GM12865 (cell line): ENCODE results near the gene PERM1.
A peak's percentile ranks its signal among the peaks of the same experiment; 100 is the strongest.
"Not testable (repeated sequence)": the region's sequence is repeated elsewhere in the genome, so short reads cannot be mapped to it uniquely, and the experiment has no call there.

ENCODE experiments used
- DNase-seq: peaks from one replicate; pipeline ENCODE4 v3.0.0; 2010; ENCODE audit warnings: low read depth
- H3K4me3 ChIP-seq: 2 replicates; pipeline ENCODE4 v1.5.1; 2011; ENCODE audit warnings: mild to moderate bottlenecking, low read depth, low read length, control low read depth
- TF ChIP-seq, protein P1 (sequence below): IDR thresholded peaks from 2 replicates; pipeline ENCODE4 v1.5.1; 2011; ENCODE audit warnings: low read length, control low read depth, low read depth, inconsistent platforms; ENCODE audit not compliant: insufficient read depth; ENCODE audit errors: missing control alignments

The PERM1 gene

DNA sequence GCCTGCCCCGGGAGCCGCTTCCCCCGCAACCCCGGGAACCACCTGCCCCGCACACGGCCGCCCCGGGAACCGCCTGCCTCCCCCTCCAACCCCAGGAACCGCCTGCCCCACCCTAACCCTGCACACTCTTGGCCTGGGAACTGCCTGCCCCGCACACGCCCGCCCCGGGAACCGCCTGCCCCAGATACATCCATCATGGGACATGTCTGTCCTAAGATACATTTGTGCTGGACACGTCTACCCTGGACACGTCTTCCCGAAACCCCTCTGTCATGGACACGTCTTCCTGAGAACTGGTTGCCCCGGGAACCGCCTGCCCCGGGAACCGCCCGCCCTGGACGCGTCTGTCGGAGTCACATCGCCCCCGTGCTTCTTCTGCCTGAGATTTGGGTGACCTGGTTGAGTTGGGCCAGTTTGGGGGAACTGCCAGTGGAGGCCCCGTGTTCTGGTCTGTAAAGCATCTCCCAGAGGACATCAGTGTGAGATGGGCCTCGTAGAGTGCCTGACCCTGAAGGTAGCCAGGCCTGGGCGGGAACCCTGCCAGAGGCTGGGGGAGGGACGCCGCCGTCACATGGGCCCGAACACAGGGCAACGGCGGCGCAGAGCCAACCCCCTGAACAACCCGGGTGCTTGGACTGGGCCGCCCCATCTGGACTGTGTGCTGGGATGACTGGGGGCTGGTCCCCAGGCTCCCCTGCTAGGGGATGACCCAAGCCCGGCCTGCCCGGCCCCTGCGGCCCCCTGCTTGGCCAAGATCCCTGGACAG, 3.6 kb downstream of the PERM1 start:
- no peak overlapping the region for H3K4me3 ChIP-seq
- TF ChIP-seq, protein P1, sequence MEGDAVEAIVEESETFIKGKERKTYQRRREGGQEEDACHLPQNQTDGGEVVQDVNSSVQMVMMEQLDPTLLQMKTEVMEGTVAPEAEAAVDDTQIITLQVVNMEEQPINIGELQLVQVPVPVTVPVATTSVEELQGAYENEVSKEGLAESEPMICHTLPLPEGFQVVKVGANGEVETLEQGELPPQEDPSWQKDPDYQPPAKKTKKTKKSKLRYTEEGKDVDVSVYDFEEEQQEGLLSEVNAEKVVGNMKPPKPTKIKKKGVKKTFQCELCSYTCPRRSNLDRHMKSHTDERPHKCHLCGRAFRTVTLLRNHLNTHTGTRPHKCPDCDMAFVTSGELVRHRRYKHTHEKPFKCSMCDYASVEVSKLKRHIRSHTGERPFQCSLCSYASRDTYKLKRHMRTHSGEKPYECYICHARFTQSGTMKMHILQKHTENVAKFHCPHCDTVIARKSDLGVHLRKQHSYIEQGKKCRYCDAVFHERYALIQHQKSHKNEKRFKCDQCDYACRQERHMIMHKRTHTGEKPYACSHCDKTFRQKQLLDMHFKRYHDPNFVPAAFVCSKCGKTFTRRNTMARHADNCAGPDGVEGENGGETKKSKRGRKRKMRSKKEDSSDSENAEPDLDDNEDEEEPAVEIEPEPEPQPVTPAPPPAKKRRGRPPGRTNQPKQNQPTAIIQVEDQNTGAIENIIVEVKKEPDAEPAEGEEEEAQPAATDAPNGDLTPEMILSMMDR: no peak

DNA sequence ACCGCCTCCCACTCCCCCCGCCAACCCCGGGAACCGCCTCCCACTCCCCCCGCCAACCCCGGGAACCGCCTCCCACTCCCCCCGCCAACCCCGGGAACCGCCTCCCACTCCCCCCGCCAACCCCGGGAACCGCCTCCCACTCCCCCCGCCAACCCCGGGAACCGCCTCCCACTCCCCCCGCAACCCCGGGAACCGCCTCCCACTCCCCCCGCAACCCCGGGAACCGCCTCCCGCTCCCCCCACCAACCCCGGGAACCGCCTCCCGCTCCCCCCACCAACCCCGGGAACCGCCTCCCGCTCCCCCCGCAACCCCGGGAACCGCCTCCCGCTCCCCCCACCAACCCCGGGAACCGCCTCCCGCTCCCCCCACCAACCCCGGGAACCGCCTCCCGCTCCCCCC, 5.1 kb downstream of the PERM1 start:
- not testable (repeated sequence) for H3K4me3 ChIP-seq, DNase-seq

More for the DNA sequence above, 3.6 kb downstream of the PERM1 start:
- no peak for DNase-seq

DNA sequence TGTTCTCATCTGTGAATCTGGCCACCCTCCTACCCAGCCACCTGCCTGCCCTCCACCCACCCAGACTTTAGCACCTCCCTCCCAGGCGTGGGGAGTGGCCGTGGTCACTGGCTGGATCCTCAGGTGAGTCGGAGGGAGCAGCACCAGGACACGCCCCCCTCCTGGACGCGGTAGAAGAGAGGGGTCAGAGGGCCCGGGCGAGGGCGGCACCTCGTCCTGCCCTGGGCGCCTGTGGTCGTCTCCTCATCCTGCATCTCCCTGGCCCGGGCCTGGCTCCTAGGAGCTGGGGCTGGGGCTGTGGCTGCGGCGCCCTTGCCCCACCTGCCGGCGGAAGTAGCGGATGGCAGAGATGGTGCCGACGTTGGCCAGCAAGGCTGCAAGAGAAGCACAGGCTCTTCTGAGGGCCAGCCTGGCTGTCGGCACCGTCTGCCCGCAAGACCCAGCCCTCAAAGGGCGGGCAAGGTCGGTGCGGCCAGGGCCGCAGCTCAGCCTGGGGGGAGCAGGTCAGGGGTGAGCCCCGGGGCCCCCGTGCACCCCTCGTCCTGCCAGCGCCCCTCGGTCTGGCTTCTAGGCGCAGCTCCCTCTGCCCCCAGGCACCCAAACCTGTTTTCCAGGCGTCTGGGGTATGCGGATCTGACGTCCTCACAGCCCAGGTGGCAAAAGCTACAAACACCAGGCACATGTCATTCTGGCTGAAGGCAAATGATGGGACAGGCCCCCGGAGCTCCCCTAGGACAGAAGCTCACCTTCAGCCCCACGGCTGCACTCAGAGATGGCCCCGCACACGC, 5.8 kb downstream of the PERM1 start:
- peak; percentile 81 for DNase-seq
- TF ChIP-seq, protein P1: peak; percentile 71
- H3K4me3 ChIP-seq: no peak overlapping the region

DNA sequence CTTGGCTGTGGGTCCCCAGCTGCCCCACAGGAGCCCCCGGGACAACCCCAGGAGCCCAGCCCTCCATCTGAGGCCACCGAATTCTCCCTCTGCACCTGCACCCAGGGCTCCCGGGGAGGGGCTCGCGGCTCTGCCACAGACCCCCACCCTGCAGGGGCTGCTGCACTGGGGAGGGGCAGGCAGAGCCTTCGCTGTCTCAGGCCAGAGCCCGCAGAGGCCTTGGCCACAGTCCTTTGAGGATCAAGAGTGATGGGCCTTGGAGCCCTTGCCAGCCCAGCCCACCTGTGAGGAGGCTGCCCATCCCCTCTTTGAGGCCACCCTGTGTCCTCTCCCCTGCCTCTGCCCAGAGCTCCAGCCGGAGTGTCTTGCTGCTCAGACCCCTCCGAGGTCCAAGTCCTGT, 6.5 kb downstream of the PERM1 start:
- TF ChIP-seq, protein P1: no peak

DNA sequence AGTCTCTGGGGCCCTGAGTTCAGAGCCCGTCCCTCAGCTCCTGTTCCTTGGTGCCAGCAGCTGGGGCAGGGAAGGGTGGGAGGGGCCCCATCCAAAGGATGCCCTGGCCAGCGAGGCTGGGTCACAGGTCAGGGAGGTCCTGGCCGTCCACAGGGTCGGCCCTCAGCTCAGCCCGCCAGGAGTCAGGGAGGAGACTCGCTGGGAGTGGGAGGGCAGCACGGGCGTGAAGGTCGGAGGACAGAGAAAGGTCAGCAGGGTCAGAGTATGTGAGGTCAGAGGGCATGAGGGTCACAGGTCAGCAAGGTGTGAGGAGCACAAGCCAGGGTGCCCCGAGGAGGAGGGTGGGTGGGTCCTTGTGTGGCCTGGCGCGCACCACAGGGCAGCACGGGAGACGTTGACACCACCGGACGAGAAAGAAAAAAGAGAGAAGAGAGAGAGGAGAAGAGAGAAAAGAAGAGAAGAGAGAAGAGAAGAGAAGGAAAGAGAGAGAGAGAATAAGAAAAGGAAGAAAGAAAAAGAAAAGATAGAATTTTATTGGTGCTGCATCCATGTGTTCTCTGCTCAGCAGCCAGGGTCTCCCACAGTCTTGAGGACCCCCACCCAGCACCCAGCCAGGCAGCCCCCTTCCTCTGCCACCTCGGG, 7.1 kb downstream of the PERM1 start:
- DNase-seq: no peak
- TF ChIP-seq, protein P1: no peak
- no peak overlapping the region for H3K4me3 ChIP-seq

More for the DNA sequence above, 6.5 kb downstream of the PERM1 start:
- H3K4me3 ChIP-seq: no peak overlapping the region
- DNase-seq: no peak

DNA sequence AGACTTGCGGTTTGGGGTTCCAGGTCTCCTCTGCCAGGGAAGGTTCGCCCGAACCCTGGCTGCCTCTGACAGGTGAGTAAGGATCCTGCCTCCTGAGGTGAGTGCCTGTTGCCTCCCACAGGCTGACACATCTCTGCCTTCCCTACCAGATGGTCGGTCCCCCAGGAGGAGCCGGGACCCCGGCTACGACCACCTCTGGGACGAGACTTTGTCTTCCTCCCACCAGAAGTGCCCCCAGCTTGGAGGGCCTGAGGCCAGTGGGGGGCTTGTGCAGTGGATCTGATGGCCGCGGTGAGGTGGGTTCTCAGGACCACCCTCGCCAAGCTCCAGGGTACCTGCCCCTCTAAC, 7.6 kb downstream of the PERM1 start:
- TF ChIP-seq, protein P1: no peak

More for the DNA sequence above, 7.6 kb downstream of the PERM1 start:
- no peak for DNase-seq
- H3K4me3 ChIP-seq: no peak overlapping the region
